ENCODE data around the gene PRKAR2A.

GRCh38 chr3:48804930-48805329 lies 42.7 kb downstream of the PRKAR2A start:
- TF ChIP-seq CTCF (IDR thresholded peaks at IDR 0.05 in 4 of 5, conservative IDR thresholded peaks at IDR 0.05 in 1 of 5) (no peak), POLR2A (IDR thresholded peaks at IDR 0.05) (no peak)

All from gastrocnemius medialis (tissue), 4 donors.